PFSK-1 (cell line): Measurements from ENCODE around the gene LRRC71.

Source experiments
- FOXP2 ChIP-seq: optimal IDR thresholded peaks from 2 replicates; pipeline ENCODE3; 2011; ENCODE audit warnings: borderline replicate concordance, control low read depth, inconsistent platforms; ENCODE audit not compliant: insufficient read depth; ENCODE audit errors: extremely low read length, extremely low read depth
- POLR2AphosphoS5 ChIP-seq: IDR thresholded peaks from 2 replicates; pipeline ENCODE4 v1.6.1; 2012; ENCODE audit warnings: low read depth, mild to moderate bottlenecking, control low read depth, low read length, moderate library complexity
- SIN3A ChIP-seq: IDR thresholded peaks from 2 replicates; pipeline ENCODE4 v1.6.1; 2012; ENCODE audit warnings: mild to moderate bottlenecking, low read length, moderate library complexity, borderline replicate concordance; ENCODE audit not compliant: insufficient read depth
- TAF1 ChIP-seq: IDR thresholded peaks from 2 replicates; pipeline ENCODE4 v1.6.1; 2012; ENCODE audit warnings: low read length, control low read depth, borderline replicate concordance; ENCODE audit not compliant: insufficient read depth
- TF ChIP-seq, protein P1 (sequence below), 2 experiments: IDR thresholded peaks; 2 replicates each; pipeline versions ENCODE4 v1.6.1 to v1.8.0; 2011 to 2012; ENCODE audit warnings: low read depth in 2 of 2, low read length in 2 of 2, control low read depth in 1 of 2, inconsistent platforms in 1 of 2, mild to moderate bottlenecking in 1 of 2, moderate library complexity in 1 of 2; ENCODE audit not compliant: insufficient read depth in 1 of 2

The LRRC71 gene

DNA sequence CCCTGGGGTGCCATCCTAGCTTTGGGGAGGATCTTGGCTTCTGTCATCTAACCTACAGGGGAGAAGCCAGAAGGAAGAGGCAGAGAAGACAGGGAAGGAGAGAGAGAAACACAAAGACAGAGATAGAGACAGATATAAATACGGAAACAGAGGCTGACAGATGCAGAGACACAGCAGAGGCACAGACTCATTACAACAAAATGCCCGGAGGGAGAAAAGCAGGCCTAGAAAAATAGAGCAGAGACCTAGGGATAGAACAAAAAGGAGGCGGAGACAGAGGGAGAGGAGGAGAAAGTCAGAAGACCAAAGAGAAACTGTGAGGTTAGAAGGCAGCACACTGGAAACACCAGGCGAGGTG, 25.0 kb upstream of the LRRC71 start:
- TF ChIP-seq, protein P1, sequence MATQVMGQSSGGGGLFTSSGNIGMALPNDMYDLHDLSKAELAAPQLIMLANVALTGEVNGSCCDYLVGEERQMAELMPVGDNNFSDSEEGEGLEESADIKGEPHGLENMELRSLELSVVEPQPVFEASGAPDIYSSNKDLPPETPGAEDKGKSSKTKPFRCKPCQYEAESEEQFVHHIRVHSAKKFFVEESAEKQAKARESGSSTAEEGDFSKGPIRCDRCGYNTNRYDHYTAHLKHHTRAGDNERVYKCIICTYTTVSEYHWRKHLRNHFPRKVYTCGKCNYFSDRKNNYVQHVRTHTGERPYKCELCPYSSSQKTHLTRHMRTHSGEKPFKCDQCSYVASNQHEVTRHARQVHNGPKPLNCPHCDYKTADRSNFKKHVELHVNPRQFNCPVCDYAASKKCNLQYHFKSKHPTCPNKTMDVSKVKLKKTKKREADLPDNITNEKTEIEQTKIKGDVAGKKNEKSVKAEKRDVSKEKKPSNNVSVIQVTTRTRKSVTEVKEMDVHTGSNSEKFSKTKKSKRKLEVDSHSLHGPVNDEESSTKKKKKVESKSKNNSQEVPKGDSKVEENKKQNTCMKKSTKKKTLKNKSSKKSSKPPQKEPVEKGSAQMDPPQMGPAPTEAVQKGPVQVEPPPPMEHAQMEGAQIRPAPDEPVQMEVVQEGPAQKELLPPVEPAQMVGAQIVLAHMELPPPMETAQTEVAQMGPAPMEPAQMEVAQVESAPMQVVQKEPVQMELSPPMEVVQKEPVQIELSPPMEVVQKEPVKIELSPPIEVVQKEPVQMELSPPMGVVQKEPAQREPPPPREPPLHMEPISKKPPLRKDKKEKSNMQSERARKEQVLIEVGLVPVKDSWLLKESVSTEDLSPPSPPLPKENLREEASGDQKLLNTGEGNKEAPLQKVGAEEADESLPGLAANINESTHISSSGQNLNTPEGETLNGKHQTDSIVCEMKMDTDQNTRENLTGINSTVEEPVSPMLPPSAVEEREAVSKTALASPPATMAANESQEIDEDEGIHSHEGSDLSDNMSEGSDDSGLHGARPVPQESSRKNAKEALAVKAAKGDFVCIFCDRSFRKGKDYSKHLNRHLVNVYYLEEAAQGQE (IDR thresholded peaks at IDR 0.05; ENCODE audit: insufficient read depth in 1 of 2, low read depth in 2 of 2, low read length in 2 of 2) = no peak
- TF ChIP-seq POLR2AphosphoS5 (no peak), SIN3A (no peak), TAF1 (no peak), FOXP2 (no peak)

DNA sequence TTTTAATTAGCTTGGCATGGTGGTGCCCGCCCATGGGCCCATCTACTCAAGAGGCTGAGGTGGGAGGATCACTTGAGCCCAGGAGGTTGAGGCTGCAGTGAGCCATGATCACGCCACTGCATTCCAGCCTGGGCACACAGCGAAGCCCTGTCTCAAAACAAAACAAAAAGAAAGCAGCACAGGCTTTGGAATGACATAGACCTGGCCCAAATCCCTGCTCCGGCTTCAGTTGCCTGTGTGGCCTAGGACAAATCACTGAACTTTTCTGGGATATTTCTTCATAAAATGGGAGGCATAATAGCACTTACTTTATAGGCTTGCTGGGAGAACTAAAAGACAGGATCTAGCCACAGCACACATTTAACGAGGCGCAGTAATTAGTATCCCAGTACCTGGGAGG, 24.5 kb upstream of the LRRC71 start:
- TF ChIP-seq FOXP2 (no peak), SIN3A (no peak), POLR2AphosphoS5 (no peak), TAF1 (no peak)

DNA sequence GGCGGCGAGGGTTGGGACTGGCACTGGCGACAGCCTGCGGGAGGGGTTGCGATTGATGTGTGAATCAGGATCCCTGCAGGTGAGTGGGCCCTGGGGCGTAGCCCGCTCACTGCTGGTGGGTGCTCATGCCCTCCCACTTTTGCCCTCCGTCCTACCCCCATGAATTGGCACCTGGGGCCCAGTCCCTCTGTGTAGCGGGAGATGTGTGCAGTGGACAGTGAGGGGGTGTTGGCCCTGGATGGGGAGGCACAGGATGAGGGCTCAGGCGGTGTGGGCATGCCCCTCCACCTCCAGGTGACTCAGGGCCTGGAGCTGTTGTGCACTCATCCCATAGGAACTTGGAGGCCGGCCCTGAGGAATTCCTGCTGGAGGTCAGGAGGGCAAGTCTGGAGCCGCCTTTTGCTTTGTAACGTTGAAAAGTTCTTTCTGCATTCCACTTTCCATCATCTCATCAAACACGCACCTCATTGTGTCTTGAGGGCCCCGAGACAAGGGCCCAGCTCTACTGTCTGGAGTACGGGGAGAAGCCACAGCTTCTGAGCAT, 23.9 kb upstream of the LRRC71 start:
- no peak for TF ChIP-seq POLR2AphosphoS5
- TF ChIP-seq, protein P1 (IDR thresholded peaks at IDR 0.05; ENCODE audit: insufficient read depth in 1 of 2, low read depth in 2 of 2, low read length in 2 of 2) = no peak
- TF ChIP-seq SIN3A = no peak
- TF ChIP-seq FOXP2 = no peak
- TF ChIP-seq TAF1 = no peak

DNA sequence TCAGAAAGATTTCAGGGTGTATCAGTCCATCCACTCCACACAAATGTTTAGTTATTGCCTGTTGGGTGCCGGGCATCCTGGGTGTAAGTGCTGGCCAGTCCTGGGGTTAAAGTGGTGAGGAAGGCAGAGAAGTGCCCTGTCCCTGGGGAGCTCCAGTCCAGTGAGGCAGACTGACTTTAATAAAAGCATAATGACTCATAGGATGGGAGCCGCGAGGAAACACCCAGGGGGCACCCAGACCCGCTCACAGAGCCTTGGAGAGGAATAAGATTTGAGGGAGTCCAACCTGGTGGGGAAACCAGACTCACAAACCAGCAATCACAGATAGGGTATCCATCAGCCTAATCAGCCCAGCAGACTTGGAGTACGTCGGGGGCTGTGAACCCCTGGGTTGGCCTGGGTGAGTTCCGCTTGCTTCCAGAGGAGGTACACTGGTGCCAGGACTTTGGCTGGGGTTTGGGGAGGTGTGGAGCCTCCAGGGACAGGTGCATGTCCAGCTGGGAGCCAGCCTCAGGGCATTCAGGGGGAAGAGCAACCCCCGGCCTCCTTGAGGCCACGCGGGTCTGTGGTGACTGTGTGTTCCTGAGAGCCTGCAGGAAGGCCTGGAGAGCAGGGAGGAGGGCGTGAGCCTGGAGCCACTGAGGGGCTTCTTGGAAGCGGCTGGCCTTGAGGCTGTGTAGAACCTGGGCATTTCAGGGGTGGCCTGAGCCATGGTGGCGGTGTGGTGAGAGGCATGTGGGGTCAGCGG, 23.2 kb upstream of the LRRC71 start:
- TF ChIP-seq SIN3A = no peak
- TF ChIP-seq TAF1 = no peak
- TF ChIP-seq FOXP2 = no peak

DNA sequence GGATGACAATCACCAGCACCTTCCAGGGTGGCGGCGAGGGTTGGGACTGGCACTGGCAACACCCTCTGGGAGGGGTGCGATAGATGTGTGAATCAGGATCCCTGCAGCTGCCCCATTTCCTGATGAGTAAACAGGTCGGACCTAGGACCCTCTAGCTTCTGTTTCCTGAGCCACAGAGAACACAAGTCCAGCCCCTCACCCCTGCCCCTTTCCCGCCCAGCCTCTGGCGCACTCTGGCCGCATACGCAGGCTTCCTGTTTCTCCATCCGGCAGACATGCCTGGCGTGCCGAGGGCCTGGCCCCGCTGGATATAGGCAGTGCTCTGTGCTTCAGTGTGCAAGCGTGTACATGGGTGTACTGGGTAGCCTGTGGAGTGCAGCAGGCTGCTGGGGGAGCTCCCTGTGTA, 22.3 kb upstream of the LRRC71 start:
- no peak for TF ChIP-seq SIN3A
- TF ChIP-seq, protein P1 (IDR thresholded peaks at IDR 0.05; ENCODE audit: insufficient read depth in 1 of 2, low read depth in 2 of 2, low read length in 2 of 2) = no peak
- no peak for TF ChIP-seq TAF1
- TF ChIP-seq FOXP2 = no peak
- TF ChIP-seq POLR2AphosphoS5 = peak; percentile 56; the same call in 1 of the 2 replicates

DNA sequence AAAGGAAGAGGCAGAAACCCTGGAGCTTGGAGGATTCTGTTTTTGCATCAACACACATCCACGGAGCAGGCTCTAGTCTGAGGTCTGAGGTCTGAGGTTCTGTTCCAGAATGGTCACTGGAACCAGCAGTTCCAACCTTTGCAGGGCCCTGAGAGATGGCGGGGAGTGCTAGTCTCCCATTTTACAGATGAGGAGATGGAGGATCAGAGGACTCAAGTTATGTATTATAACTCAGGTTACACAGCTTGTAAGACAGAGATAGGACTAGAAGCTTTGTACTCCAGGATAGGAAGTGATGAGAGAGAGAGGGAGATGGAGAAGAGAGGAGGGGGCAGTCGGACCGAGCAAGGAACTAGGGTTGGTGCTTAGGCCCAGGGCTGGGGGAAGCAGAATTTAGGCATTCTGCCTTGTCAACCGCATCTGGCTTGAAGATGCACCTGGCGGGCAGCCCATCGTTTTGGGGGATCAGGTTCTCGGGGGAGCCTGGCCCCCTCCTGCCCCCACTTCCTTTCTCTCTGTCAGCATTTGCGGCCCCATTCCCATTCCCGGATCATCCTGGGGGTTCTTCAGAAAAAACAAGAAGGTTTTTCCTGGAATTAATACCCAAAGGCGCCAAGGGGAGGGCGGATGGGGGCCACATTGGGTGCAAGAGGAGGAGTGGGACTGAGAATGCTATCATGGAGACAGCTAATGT, 21.3 kb upstream of the LRRC71 start:
- TF ChIP-seq SIN3A (no peak), FOXP2 (no peak), POLR2AphosphoS5 (no peak), TAF1 (no peak)
- TF ChIP-seq, protein P1 (IDR thresholded peaks at IDR 0.05; ENCODE audit: insufficient read depth in 1 of 2, low read depth in 2 of 2, low read length in 2 of 2) = no peak
